Mesendoderm (in vitro differentiated cells): ENCODE measurements around the gene ANKRD26. TPM values are rescaled to one million over a fixed set of nuclear protein-coding genes. Genes with fewer than 3 reads are reported as not detected.

Experiments used
- DNase-seq: peaks from one replicate; pipeline ENCODE4 v3.0.0; 2013
- H2AK5ac ChIP-seq: 2 replicates; pipeline ENCODE4 v1.6.1; 2013; ENCODE audit warnings: low read length, inconsistent platforms
- H2BK120ac ChIP-seq: 2 replicates; pipeline ENCODE4 v1.6.1; 2013; ENCODE audit warnings: low read depth, mild to moderate bottlenecking, low read length, moderate library complexity, mixed read lengths
- H2BK15ac ChIP-seq: replicated peaks from 2 replicates; pipeline ENCODE4 v1.6.1; 2013; ENCODE audit warnings: low read depth, mild to moderate bottlenecking, moderate library complexity
- H2BK5ac ChIP-seq: 2 replicates; pipeline ENCODE4 v1.6.1; 2013; ENCODE audit warnings: low read length, inconsistent platforms
- H3K18ac ChIP-seq: 2 replicates; pipeline ENCODE4 v1.6.1; 2013; ENCODE audit warnings: mild to moderate bottlenecking, low read length, mixed read lengths
- H3K23ac ChIP-seq: one replicate; pipeline ENCODE4 v1.6.1; 2013; ENCODE audit warnings: low read length
- H3K27ac ChIP-seq: 2 replicates; pipeline ENCODE4 v1.5.1; 2013; ENCODE audit warnings: low read depth, mild to moderate bottlenecking, inconsistent platforms, low read length, moderate library complexity
- H3K27me3 ChIP-seq: 2 replicates; pipeline ENCODE4 v1.6.1; 2013; ENCODE audit warnings: low read length, control low read depth, mild to moderate bottlenecking, inconsistent platforms; ENCODE audit not compliant: insufficient read depth, poor library complexity
- H3K36me3 ChIP-seq: 2 replicates; pipeline ENCODE4 v1.6.1; 2013; ENCODE audit warnings: low read length, inconsistent platforms; ENCODE audit not compliant: control insufficient read depth, insufficient read depth
- H3K4ac ChIP-seq: one replicate; pipeline ENCODE4 v1.6.1; 2013; ENCODE audit warnings: low read depth, mild to moderate bottlenecking, low read length, moderate library complexity
- H3K4me1 ChIP-seq: 2 replicates; pipeline ENCODE4 v1.6.1; 2013; ENCODE audit warnings: low read depth, low read length, inconsistent platforms; ENCODE audit not compliant: control insufficient read depth
- H3K4me2 ChIP-seq: 2 replicates; pipeline ENCODE4 v1.6.1; 2013; ENCODE audit warnings: low read length
- H3K4me3 ChIP-seq: 2 replicates; pipeline ENCODE4 v1.5.1; 2013; ENCODE audit warnings: mild to moderate bottlenecking, low read length
- H3K56ac ChIP-seq: one replicate; pipeline ENCODE4 v1.6.1; 2013; ENCODE audit warnings: low read length
- H3K79me1 ChIP-seq: 2 replicates; pipeline ENCODE4 v1.6.1; 2013; ENCODE audit warnings: low read length, inconsistent platforms
- H3K79me2 ChIP-seq: 2 replicates; pipeline ENCODE4 v1.6.1; 2013; ENCODE audit warnings: mild to moderate bottlenecking, low read length; ENCODE audit not compliant: control insufficient read depth, insufficient read depth
- H3K9ac ChIP-seq: 2 replicates; pipeline ENCODE4 v1.6.1; 2013; ENCODE audit warnings: low read length, inconsistent platforms
- H4K5ac ChIP-seq: one replicate; pipeline ENCODE4 v1.6.1; 2013; ENCODE audit warnings: low read length
- H4K8ac ChIP-seq: one replicate; pipeline ENCODE4 v1.6.1; 2013; ENCODE audit warnings: low read depth, mild to moderate bottlenecking, control low read depth, low read length, moderate library complexity
- WGBS: extraction: QIAGEN DNeasy Blood & Tissue Kit; methylation state at CpG from one replicate; pipeline ENCODE4 v1.1.7; 2013; ENCODE audit warnings: low lambda C conversion rate, missing lambda C conversion rate; ENCODE audit not compliant: insufficient coverage; ENCODE audit errors: extremely low coverage; 5-methylcytosine and 5-hydroxymethylcytosine counted together
- polyA plus RNA-seq, 2 experiments: library from polyadenylated mRNA; stranded (reverse); fragments of 200-250 nt; gene quantifications; one replicate each; pipeline ENCODE4 v1.2.3, GENCODE V29; 2013

ANKRD26 gene
- polyA plus RNA-seq (2013, experiment 1 of 2): 5.0 TPM
- polyA plus RNA-seq (2013, experiment 2 of 2): 5.6 TPM

DNA sequence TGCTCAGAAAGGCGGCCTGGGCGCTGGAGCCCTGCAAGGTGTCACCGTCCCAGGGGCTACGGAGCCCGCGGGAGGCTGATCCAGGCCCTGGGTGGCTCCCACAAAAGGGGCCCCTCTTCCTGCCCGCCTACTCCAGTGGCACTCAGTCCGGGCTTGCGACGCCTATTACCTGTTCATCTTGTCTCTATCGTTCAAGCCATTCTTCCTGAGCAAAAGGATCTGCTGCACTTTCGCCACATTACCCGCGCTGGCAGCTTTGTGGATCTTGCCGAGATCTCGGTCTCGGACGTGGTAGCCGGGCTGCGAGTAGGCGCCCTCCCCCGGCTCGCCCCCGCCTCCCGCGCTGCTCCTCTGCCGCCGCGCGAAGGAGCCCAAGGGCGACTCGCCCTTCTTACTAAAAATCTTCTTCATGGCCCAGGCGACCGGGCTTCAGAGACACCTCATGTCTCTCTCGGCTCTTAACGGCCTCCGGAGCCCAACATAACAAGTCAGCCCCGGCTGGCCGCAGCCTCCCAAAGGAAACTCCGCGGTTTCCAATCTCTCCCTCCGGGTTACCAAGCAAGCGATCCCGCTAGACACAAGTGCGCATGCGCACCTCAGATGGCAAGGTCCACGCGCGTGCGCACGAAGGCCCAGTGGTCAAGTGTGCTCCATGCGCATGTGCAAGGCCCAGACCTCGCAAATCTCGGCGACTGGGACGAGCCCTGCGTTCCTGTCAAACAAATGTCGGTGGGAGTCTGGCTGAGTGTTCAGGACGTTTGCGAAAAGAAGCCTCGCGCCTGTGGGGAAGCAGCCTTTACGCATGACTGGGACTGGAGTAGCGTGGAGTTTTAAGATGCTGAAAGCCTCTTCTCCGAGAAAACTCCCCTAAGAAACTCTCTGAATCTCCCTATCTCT is at the start of gene ANKRD26:
Gene ANKRD26 (minus strand): TSS at position 579 of the 897 bp plus-strand sequence. CDS start 168 bp downstream, at position 411.
- no peak within 1 kb of the TSS for H4K8ac ChIP-seq
- H3K23ac ChIP-seq: no peak within 1 kb of the TSS
- no peak within 1 kb of the TSS for H2AK5ac ChIP-seq
- peak within 1 kb of the TSS; percentile 89 for H3K4me3 ChIP-seq
- H3K4me2 ChIP-seq: peak within 1 kb of the TSS; percentile 98
- peak within 1 kb of the TSS; percentile 11 for H3K18ac ChIP-seq
- no CpG with 5 or more reads among the region's 65 CpGs for WGBS
- H3K79me2 ChIP-seq: no peaks in the 10 kb centered on the region
- H2BK15ac ChIP-seq: no peak within 1 kb of the TSS
- peak within 1 kb of the TSS; percentile 82 for H3K27ac ChIP-seq
- no peaks in the 10 kb centered on the region for H3K36me3 ChIP-seq
- H3K27me3 ChIP-seq: no peaks in the 10 kb centered on the region
- H3K9ac ChIP-seq: peak within 1 kb of the TSS; percentile 94
- H2BK120ac ChIP-seq: no peak within 1 kb of the TSS
- H4K5ac ChIP-seq: no peak within 1 kb of the TSS
- peaks cover 2% of the 10 kb centered on the region for H3K4me1 ChIP-seq
- no peak within 1 kb of the TSS for H3K4ac ChIP-seq
- peak within 1 kb of the TSS; percentile 98 for H3K56ac ChIP-seq
- no peak within 1 kb of the TSS for H2BK5ac ChIP-seq
- no peaks in the 10 kb centered on the region for H3K79me1 ChIP-seq
- peak; percentile 98 for DNase-seq

DNA sequence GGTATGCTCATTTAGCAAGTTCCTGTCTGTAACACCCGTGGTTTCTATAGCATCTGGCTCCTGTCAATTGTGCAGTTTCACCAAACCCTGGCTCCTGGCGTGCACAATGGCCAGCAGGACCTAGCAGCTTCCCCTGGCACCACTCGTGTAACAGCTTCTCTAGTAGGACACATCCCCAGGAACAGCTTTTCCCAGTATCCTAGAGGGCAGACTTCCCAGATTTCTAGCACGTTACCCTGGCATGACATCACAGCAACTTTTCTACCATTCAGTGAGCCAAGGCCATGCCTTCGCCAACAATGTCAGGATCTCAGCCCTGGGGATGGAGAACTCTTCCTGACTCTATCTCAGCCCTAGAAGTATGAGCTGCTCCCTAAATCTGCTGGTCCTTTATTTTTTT is 47.4 kb upstream of the ANKRD26 start:
- Histone ChIP-seq H3K4me1 (peaks cover 3% of the 10 kb centered on the region), H3K79me2 (peaks cover 39% of the 10 kb centered on the region), H3K4me2 (no peak overlapping the region), H2BK5ac (no peak overlapping the region), H4K5ac (no peak overlapping the region), H3K56ac (no peak overlapping the region), H3K4me3 (no peak overlapping the region), H2AK5ac (no peak overlapping the region), H4K8ac (no peak overlapping the region), H3K36me3 (peaks cover 6% of the 10 kb centered on the region), H2BK120ac (no peak overlapping the region), H3K27me3 (no peaks in the 10 kb centered on the region), H3K79me1 (peaks cover 7% of the 10 kb centered on the region), H2BK15ac (no peak overlapping the region), H3K9ac (no peak overlapping the region), H3K27ac (no peak overlapping the region), H3K18ac (no peak overlapping the region), H3K23ac (no peak overlapping the region), H3K4ac (no peak overlapping the region)
- WGBS: no CpG with 5 or more reads among the region's 5 CpGs
- DNase-seq: no peak

DNA sequence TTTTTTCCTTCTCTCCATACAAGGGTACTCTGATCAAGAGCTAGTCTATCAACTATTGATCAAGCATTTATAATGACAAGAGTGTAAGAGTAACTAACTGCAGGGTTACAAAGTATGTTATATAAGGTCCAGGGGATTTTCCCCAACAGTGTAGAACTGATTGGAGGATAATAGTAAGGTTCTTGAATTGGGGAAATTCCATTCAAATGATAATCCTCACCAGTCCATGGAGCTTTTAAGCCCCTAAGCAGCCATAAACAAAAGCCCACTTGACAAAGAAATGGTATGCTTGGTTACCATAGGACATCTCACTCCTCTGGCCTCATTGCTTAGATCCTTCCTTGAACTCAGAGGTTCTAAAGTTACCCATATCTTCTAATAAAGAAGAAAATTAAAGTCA is 45.6 kb upstream of the ANKRD26 start:
- H2BK5ac ChIP-seq: no peak overlapping the region
- DNase-seq: no peak
- H3K36me3 ChIP-seq: peaks cover 6% of the 10 kb centered on the region
- H3K9ac ChIP-seq: no peak overlapping the region
- no peak overlapping the region for H3K23ac ChIP-seq
- no peak overlapping the region for H2BK120ac ChIP-seq
- no peak overlapping the region for H3K4me2 ChIP-seq
- no peak overlapping the region for H2AK5ac ChIP-seq
- peaks cover 28% of the 10 kb centered on the region for H3K79me2 ChIP-seq
- H3K4me3 ChIP-seq: no peak overlapping the region
- H3K79me1 ChIP-seq: peaks cover 7% of the 10 kb centered on the region
- H3K4ac ChIP-seq: no peak overlapping the region
- H4K5ac ChIP-seq: no peak overlapping the region
- H2BK15ac ChIP-seq: no peak overlapping the region
- H3K27ac ChIP-seq: no peak overlapping the region
- H3K4me1 ChIP-seq: no peaks in the 10 kb centered on the region
- no peak overlapping the region for H3K18ac ChIP-seq
- no peak overlapping the region for H4K8ac ChIP-seq
- H3K27me3 ChIP-seq: no peaks in the 10 kb centered on the region
- no peak overlapping the region for H3K56ac ChIP-seq

DNA sequence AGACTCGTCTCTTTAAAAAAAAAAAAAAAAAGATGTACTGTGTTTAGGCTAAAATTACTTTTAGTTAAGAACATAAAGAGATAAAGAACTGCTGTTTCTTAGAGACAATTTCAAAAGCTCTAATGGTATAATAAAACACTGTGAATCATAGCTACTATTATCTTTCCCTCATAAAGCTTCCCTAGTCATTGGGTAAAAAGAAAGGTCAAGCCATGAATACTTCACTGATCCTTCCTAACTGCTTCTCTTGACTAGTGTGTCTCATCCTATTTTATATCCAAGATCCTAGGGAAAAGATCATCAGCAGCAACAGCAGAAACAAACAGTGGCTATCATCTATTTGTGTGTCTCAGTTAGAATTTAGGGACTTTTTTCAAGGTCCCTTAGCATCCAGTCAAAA is 43.4 kb upstream of the ANKRD26 start:
- no peak overlapping the region for H2AK5ac ChIP-seq

DNA sequence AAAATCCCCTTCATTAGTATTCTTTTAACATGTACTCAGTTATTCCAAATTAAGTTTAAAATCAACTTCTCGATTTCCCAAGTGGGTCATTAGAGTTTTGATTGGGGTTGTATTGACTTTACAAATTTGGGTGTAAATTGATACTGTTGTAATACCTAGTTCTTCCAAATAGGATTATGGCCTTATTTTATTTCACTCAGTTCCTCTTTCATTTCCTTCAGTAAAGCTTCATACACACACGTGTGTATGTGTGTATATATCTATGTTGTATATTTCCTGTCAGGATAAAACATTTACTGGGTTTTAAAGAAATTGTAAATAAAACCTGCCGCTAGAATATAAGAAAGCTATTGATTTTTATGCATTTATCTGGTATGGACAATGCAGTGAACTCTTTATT is 38.0 kb upstream of the ANKRD26 start:
- Histone ChIP-seq H2BK5ac (no peak overlapping the region), H2BK120ac (no peak overlapping the region), H3K4me2 (no peak overlapping the region), H3K4me3 (no peak overlapping the region), H4K5ac (no peak overlapping the region), H2AK5ac (no peak overlapping the region), H3K36me3 (peaks cover 2% of the 10 kb centered on the region), H3K79me1 (no peaks in the 10 kb centered on the region), H3K9ac (no peak overlapping the region), H2BK15ac (no peak overlapping the region), H4K8ac (no peak overlapping the region), H3K56ac (no peak overlapping the region), H3K27me3 (no peaks in the 10 kb centered on the region), H3K4me1 (no peaks in the 10 kb centered on the region), H3K18ac (no peak overlapping the region), H3K79me2 (no peaks in the 10 kb centered on the region), H3K4ac (no peak overlapping the region), H3K27ac (no peak overlapping the region), H3K23ac (no peak overlapping the region)
- DNase-seq: no peak
- WGBS: no CpG with 5 or more reads among the region's 3 CpGs

More for the DNA sequence above, 43.4 kb upstream of the ANKRD26 start:
- Histone ChIP-seq H3K9ac (no peak overlapping the region), H3K79me2 (peaks cover 9% of the 10 kb centered on the region), H3K36me3 (peaks cover 6% of the 10 kb centered on the region), H3K4ac (no peak overlapping the region), H3K56ac (no peak overlapping the region), H4K8ac (no peak overlapping the region), H2BK5ac (no peak overlapping the region), H3K27me3 (no peaks in the 10 kb centered on the region), H3K79me1 (peaks cover 7% of the 10 kb centered on the region), H3K4me3 (no peak overlapping the region), H3K18ac (no peak overlapping the region), H2BK15ac (no peak overlapping the region), H3K27ac (no peak overlapping the region), H3K23ac (no peak overlapping the region), H4K5ac (no peak overlapping the region), H2BK120ac (no peak overlapping the region), H3K4me2 (no peak overlapping the region), H3K4me1 (no peaks in the 10 kb centered on the region)
- WGBS: no CpG with 5 or more reads among the region's 1 CpG
- no peak for DNase-seq
